Epithelial cell of proximal tubule (primary cell): ENCODE results near the gene DOCK1. TPM values are rescaled to one million over a fixed set of nuclear protein-coding genes. Genes with fewer than 3 reads are reported as not detected.

ENCODE experiments used
- DNase-seq: peaks from one replicate; pipeline ENCODE4 v3.0.0-alpha.2; 2011; ENCODE audit warnings: low read depth
- H3K4me3 ChIP-seq: 2 replicates; pipeline ENCODE4 v1.5.1; 2011; ENCODE audit warnings: low read depth, mild to moderate bottlenecking, low read length
- CTCF ChIP-seq: conservative IDR thresholded peaks from 2 replicates; pipeline ENCODE4 v1.5.1; 2012; ENCODE audit warnings: low read depth, mild to moderate bottlenecking, low read length
- total RNA-seq: library from RNA; depleted of rRNA; stranded (reverse); fragments of >200 nt; gene quantifications from 2 replicates; pipeline ENCODE4 v1.2.3, GENCODE V29; 2015

DOCK1 gene
- total RNA-seq, 1 donor from 2014 or later: 31.9 TPM

GRCh38 chr10:127216274-127216673 is 311.0 kb downstream of the DOCK1 start:
- TF ChIP-seq CTCF: no peak
- no peak for DNase-seq
- H3K4me3 ChIP-seq: no peak overlapping the region

- no peak for DNase-seq
- TF ChIP-seq CTCF: no peak
- no peak overlapping the region for H3K4me3 ChIP-seq
Measured at GRCh38 chr10:127216786-127217185, 311.6 kb downstream of the DOCK1 start.

DNA sequence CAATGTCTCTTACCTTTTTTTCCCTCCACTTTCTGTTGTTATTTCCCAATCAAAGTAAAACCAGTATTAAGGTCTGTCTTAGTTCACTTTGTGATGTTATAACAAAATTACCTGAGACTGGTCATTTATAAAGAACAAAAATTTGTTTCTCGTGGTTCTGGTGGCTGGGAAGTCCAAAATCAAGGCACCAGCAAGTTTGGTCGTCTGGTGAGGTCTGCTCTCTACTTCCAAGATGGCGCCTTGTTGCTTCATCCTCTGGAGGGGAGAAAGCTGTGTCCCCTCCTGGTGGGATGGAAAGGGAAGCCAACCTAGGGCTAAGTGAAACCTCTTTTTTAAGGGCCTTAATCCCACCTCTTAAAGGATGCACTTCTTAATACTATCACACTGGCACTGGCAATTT is 313.4 kb downstream of the DOCK1 start:
- no peak for TF ChIP-seq CTCF
- no peak for DNase-seq
- H3K4me3 ChIP-seq: no peak overlapping the region

GRCh38 chr10:127221281-127221680 is 316.1 kb downstream of the DOCK1 start:
- TF ChIP-seq CTCF: no peak
- H3K4me3 ChIP-seq: no peak overlapping the region
- DNase-seq: no peak

DNA sequence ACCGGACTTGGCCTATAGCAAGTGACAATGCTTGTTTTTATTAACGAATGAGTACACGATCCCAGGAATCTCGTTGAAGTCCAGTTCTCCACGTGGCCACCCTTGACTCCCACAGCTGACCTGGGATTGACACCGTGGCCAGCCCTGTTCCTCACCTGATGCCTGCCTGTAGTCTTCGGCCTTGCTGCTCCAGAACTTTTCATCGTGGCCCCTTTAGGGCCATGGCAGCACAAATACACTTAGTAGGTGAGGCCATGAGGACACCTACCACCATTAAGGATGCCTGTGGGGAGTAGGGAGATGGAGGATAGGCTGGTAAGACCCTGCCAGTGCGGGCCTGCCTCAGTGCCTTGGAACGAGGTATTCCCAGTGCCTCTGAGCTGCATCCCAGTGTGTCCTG is 321.8 kb downstream of the DOCK1 start:
- DNase-seq: no peak
- no peak for TF ChIP-seq CTCF
- H3K4me3 ChIP-seq: no peak overlapping the region

DNA sequence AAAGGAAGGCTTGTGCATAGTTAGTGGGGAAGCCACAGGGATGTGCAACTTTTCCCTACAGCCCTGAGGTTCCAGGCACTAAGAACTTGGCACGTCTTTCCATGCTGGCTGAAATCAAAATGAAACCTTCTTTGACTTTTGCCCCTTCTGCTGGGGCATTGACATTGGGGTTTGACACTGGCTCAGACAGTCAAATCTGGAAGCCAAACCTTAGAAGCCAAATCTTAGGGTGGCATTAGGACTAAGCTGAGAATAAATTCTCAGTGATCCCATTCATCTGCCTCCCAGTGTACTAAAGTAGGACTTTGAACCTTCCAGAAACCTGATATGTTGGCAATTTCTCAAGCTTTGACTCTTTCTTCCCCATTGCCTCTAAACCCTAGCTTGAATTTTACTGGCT is 322.4 kb downstream of the DOCK1 start:
- peak; percentile 7 for DNase-seq
- no peak overlapping the region for H3K4me3 ChIP-seq
- no peak for TF ChIP-seq CTCF

- no peak for TF ChIP-seq CTCF
- DNase-seq: no peak
- no peak overlapping the region for H3K4me3 ChIP-seq
Measured at GRCh38 chr10:127228195-127228787, 323.1 kb downstream of the DOCK1 start.
